Activated CD8-positive, alpha-beta memory T cell treated with anti-CD3 and anti-CD28 coated beads, Interleukin-2, amount 10 ng/mL, durations not matched to agents 7 days and 5 days (primary cell): ENCODE measurements around the gene GMDS. TPM values are rescaled to one million over a fixed set of nuclear protein-coding genes. Genes with fewer than 3 reads are reported as not detected.

Experiments used
- ATAC-seq: fragments of 150-1000 bp; cut with Tn5 transposase; one replicate; pipeline ENCODE4 v1.10.0; 2021; ENCODE audit warnings: moderate library complexity
- CTCF ChIA-PET: fragments of 350-600 bp; sonication (Branson Sonifier 250); formaldehyde crosslinking; loops from one replicate; lab custom pipeline; 2021; ENCODE audit warnings: antibody characterized with exemption; lab: Charles Lee
- DNase-seq: peaks from one replicate; pipeline ENCODE4 v3.0.0-alpha.2; 2020
- H3K27ac Mint-ChIP-seq: one replicate; pipeline ENCODE4 v1.8.0; 2021; ENCODE audit warnings: mild to moderate bottlenecking, mixed read lengths
- H3K27me3 Mint-ChIP-seq: one replicate; pipeline ENCODE4 v1.8.0; 2021; ENCODE audit warnings: mixed read lengths
- H3K36me3 Mint-ChIP-seq: one replicate; pipeline ENCODE4 v1.8.0; 2021; ENCODE audit warnings: mild to moderate bottlenecking, mixed read lengths
- H3K4me1 Mint-ChIP-seq: one replicate; pipeline ENCODE4 v1.8.0; 2021; ENCODE audit warnings: mixed read lengths
- H3K4me3 Mint-ChIP-seq: one replicate; pipeline ENCODE4 v1.8.0; 2021; ENCODE audit warnings: mild to moderate bottlenecking, moderate library complexity, mixed read lengths
- H3K9me3 Mint-ChIP-seq: one replicate; pipeline ENCODE4 v1.8.0; 2022; ENCODE audit warnings: low read depth, mixed read lengths
- total RNA-seq, 2 experiments: library from RNA; stranded (reverse); gene quantifications; one replicate each; pipeline ENCODE4 v1.2.3, GENCODE V29; 2021

Gene GMDS
- total RNA-seq, 2 experiments from 2014 or later, result 28.2 to 36.9 TPM

- Mint-ChIP-seq H3K4me1 (peaks cover 9% of the 10 kb centered on the region), H3K27me3 (peaks cover 74% of the 10 kb centered on the region), H3K9me3 (no peaks in the 10 kb centered on the region), H3K36me3 (peaks cover 4% of the 10 kb centered on the region), H3K4me3 (no peak overlapping the region), H3K27ac (no peak overlapping the region)
- ATAC-seq, result no peak
- CTCF ChIA-PET, result interaction anchor here (0.8 kb wide), 1 partner anchor 9 kb away, joined by 3 read pairs; no protein-coding TSS in a partner anchor
- DNase-seq, result no peak
These were observed 624.2 kb downstream of the GMDS start for GRCh38 chr6:1621070-1621701.

DNA sequence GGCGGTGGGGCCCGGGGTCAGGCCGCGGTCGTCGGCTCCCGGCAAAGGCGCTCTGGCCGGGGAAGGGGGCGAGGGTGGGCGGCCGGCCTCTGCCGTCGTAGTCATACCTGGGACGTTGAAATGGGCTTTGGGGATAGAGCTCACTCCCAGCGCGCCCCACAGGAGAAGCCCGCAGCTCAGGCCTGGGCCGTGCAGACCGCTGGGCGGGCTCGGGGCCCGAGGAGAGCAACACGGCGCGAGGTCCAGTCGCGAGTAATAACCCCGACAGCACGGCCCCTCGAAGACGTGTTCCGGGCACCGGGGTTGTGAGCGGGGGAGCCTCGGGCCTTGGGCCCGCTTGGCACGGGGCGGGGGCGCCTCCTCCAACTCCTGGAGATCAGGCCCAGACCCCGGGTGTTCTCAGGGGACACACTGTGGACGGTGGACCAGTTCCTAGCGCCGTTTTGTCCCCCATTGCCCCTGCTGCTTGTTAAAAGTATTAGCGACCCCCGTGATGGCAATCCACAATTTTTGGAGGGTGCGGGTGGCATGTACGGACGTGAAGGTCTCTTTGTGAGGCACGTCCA lies 624.8 kb downstream of the GMDS start:
- Mint-ChIP-seq H3K36me3 (peaks cover 4% of the 10 kb centered on the region), H3K9me3 (no peaks in the 10 kb centered on the region), H3K4me3 (no peak overlapping the region), H3K4me1 (peaks cover 9% of the 10 kb centered on the region), H3K27me3 (peaks cover 74% of the 10 kb centered on the region), H3K27ac (no peak overlapping the region)
- CTCF ChIA-PET, result interaction anchor here (0.8 kb wide), 1 partner anchor 9 kb away, joined by 3 read pairs; no protein-coding TSS in a partner anchor
- ATAC-seq (no peak), DNase-seq (no peak)

DNA sequence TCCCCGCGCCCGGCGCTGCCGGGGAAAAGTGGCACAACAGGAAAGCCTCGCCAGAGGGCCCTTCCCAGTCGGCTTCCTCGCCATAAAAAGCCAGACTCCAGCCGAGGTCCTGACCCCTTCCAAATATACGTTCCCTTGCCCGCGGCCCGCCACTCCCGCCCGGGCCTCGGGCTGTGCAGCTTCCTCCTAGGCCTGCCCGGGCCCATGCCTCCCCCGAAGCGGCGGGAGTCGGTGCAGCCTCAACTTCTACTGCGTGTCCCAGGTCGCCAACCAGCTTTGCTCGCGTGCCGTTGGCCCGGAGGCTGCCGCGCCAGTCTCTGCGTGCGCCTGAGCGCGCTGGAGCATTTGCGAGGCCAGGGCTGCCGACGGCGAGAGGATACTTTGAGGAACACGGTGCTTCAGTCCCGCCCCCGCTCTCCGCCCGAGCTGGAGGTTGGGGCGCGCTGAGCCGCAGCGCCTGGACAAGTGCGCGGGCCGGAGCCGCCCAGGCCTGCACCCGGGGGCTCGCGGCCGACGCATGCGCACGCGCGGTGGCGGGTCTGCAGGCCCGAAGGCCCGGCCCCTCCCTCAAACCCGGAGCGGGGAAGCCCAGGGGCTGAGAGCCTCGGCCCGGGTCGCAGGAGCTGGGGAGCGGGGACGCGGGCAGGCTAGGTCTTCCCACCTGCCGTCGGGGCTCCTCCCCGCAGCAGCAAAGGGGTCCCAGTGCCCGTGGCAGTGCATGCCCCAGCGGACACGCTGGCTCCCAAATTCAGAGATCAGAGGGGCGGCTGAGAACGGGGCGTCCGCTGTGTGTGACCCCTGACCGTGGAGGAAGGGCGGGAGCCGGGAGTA lies 625.5 kb downstream of the GMDS start:
- Mint-ChIP-seq H3K27me3 (peaks cover 71% of the 10 kb centered on the region), H3K4me3 (no peak overlapping the region), H3K27ac (no peak overlapping the region), H3K4me1 (peaks cover 3% of the 10 kb centered on the region), H3K36me3 (peaks cover 3% of the 10 kb centered on the region), H3K9me3 (no peaks in the 10 kb centered on the region)
- CTCF ChIA-PET, result no interaction called here
- DNase-seq (no peak), ATAC-seq (no peak)

DNA sequence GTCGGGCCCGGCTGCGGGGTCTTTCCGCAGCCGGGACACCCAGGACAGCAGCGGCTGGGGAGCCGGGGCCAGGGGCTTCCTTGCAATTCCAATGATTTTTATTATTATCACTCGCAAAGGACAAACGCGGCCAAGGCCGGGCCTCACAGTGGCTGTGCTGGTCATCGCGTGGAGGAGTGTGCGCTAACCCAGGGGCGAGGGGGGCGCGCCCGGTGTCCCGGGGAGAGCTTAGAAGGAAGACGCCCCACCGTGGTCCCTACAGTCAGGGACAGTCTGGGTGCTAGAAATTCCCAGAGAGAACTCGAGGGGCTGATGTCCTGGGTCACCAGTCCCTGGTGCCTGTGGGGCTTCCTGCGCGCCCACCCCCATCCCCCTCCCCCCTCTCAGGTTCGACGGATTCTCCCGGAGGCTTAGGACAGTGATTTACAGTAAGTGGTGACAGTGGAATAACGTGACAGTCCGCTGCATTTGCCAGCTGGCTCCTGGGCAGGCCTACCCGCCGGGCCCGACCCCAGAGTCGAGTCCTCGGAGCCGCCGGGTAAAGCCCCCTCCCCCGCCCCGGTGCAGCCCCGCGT lies 626.2 kb downstream of the GMDS start:
- Mint-ChIP-seq H3K27ac (no peak overlapping the region), H3K4me3 (no peak overlapping the region), H3K9me3 (no peaks in the 10 kb centered on the region), H3K4me1 (peaks cover 3% of the 10 kb centered on the region), H3K36me3 (peaks cover 3% of the 10 kb centered on the region), H3K27me3 (peaks cover 70% of the 10 kb centered on the region)
- DNase-seq (no peak), ATAC-seq (no peak)
- CTCF ChIA-PET, result no interaction called here

- Mint-ChIP-seq H3K4me1 (peaks cover 3% of the 10 kb centered on the region), H3K27ac (no peak overlapping the region), H3K9me3 (no peaks in the 10 kb centered on the region), H3K36me3 (peaks cover 3% of the 10 kb centered on the region), H3K27me3 (peaks cover 71% of the 10 kb centered on the region), H3K4me3 (no peak overlapping the region)
- ATAC-seq (no peak), DNase-seq (no peak)
- CTCF ChIA-PET, result no interaction called here
These were observed 626.9 kb downstream of the GMDS start for GRCh38 chr6:1618311-1619097.

- Mint-ChIP-seq H3K9me3 (no peaks in the 10 kb centered on the region), H3K4me1 (peaks cover 3% of the 10 kb centered on the region), H3K27me3 (peaks cover 72% of the 10 kb centered on the region), H3K36me3 (peaks cover 3% of the 10 kb centered on the region), H3K4me3 (no peak overlapping the region), H3K27ac (no peak overlapping the region)
- no peak for ATAC-seq
- no peak for DNase-seq
- CTCF ChIA-PET, result interaction anchor here (0.7 to 2.5 kb wide), 4 partner anchors 11 to 221 kb away, joined by 3 to 9 read pairs (median 6); no protein-coding TSS in a partner anchor
These were observed 627.7 kb downstream of the GMDS start for GRCh38 chr6:1617466-1618310.

DNA sequence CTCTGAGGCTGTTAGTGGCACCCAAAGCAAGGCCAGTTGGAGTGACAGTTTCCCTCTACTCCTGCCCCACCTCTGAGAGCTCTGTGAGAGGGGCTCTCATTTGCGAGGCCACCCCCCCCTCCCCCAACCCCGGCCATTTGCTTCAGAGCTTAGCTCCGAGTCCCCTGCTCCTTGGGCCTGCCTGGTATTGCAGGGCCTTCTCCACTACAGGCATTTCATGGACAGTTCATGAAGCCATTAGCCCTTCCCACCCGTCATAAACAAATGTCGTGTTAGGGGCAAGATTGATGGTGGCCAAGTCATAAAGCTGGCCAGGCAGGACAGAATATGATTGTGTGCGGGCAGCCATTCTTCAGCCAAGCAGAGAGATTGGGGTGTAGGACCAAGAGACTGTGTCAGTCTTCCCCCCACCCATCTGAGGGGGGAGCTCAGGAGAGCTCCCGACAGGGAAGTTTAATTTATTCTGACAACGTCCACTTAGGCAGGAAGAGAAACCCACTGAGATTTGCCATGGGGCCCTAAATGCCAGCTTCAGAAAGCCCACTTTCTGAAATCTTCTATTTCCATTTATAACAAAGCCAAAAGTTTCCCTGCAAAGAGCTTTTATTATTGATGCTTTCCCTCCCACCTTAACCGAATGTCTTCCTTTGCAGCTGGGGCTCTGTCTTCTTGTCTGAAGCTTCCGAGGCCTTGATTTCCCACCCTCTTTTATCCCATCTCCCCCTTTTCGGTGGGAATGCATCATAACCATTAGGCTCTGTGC lies 628.5 kb downstream of the GMDS start:
- H3K27me3 Mint-ChIP-seq, result peaks cover 72% of the 10 kb centered on the region
- no peak overlapping the region for H3K4me3 Mint-ChIP-seq
- DNase-seq, result no peak
- CTCF ChIA-PET, result interaction anchor here (0.7 to 2.5 kb wide), 5 partner anchors 10 to 737 kb away, joined by 3 to 9 read pairs (median 6); no protein-coding TSS in a partner anchor
- no peak overlapping the region for H3K27ac Mint-ChIP-seq
- peaks cover 8% of the 10 kb centered on the region for H3K4me1 Mint-ChIP-seq
- no peak for ATAC-seq
- H3K36me3 Mint-ChIP-seq, result peaks cover 3% of the 10 kb centered on the region
- no peaks in the 10 kb centered on the region for H3K9me3 Mint-ChIP-seq

- CTCF ChIA-PET, result interaction anchor here (1.4 to 2.5 kb wide), 4 partner anchors 8 to 738 kb away, joined by 3 to 9 read pairs (median 6); no protein-coding TSS in a partner anchor
- no peak overlapping the region for H3K27ac Mint-ChIP-seq
- peaks cover 4% of the 10 kb centered on the region for H3K36me3 Mint-ChIP-seq
- H3K4me3 Mint-ChIP-seq, result no peak overlapping the region
- H3K9me3 Mint-ChIP-seq, result no peaks in the 10 kb centered on the region
- DNase-seq (no peak), ATAC-seq (no peak)
- H3K4me1 Mint-ChIP-seq, result peaks cover 9% of the 10 kb centered on the region
- H3K27me3 Mint-ChIP-seq, result peaks cover 67% of the 10 kb centered on the region
These were observed 629.5 kb downstream of the GMDS start for GRCh38 chr6:1615853-1616420.

DNA sequence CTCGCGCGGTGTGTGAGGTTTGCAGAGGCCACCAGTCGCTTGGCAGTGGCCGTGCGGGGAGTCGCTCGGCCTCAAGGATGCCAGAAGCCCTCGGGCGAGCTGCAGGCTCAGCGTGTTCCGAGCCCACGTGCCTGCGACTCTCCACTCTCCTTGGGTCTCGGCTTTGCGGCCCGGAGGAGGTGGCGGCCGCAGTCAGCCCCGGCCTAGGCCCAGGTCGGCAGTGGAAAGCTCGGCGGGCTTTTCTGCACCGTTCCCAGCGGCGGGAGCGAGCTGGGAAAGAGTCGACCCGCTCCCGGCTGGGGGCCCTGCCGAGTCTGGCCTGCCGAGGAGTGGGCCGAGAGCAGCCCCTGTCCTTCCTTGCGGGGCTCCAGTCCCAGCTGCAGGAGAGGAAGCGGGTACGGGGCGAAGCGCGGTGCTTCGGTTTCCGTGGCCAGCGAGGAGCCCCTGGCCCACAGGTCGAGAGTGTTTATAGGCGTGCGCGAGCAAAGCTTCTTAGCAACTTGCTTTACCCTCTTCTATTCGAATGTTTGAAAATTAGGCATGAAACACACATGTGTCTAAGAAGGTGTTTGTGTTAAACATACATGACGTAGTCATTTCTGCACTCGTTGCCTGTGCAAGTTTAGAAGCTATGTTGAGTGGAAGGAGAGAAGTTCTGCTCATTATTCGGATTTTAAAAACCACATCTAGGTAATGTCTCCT lies 630.1 kb downstream of the GMDS start:
- Mint-ChIP-seq H3K27me3 (peaks cover 69% of the 10 kb centered on the region), H3K4me1 (peaks cover 13% of the 10 kb centered on the region), H3K4me3 (no peak overlapping the region), H3K9me3 (no peaks in the 10 kb centered on the region), H3K36me3 (peaks cover 4% of the 10 kb centered on the region), H3K27ac (no peak overlapping the region)
- CTCF ChIA-PET, result interaction anchor here (1.4 to 2.5 kb wide), 4 partner anchors 9 to 738 kb away, joined by 6 to 9 read pairs (median 7); no protein-coding TSS in a partner anchor
- no peak for ATAC-seq
- DNase-seq, result no peak

- CTCF ChIA-PET, result interaction anchor here (0.5 to 1.9 kb wide), 6 partner anchors 10 to 1446 kb away, joined by 3 to 7 read pairs (median 4); no protein-coding TSS in a partner anchor
- no peak for DNase-seq
- peaks cover 66% of the 10 kb centered on the region for H3K27me3 Mint-ChIP-seq
- peaks cover 4% of the 10 kb centered on the region for H3K36me3 Mint-ChIP-seq
- no peaks in the 10 kb centered on the region for H3K9me3 Mint-ChIP-seq
- peaks cover 13% of the 10 kb centered on the region for H3K4me1 Mint-ChIP-seq
- H3K27ac Mint-ChIP-seq, result no peak overlapping the region
- no peak overlapping the region for H3K4me3 Mint-ChIP-seq
- ATAC-seq, result no peak
These were observed 630.8 kb downstream of the GMDS start for GRCh38 chr6:1614448-1615150.
